Calu3 (cell line): ENCODE data around the gene NPR3. TPM values are rescaled to one million over a fixed set of nuclear protein-coding genes. Genes with fewer than 3 reads are reported as not detected.

Experiments
- BruUV-seq: library from RNA; stranded (reverse); fragments of 400-500 nt; replicated peaks from 2 replicates; lab custom pipeline; 2021; lab: Mats Ljungman, UMichigan
- CTCF ChIA-PET: fragments of 300-600 bp; sonication (Branson Sonifier 250); formaldehyde crosslinking; loops from one replicate; lab custom pipeline; 2022; ENCODE audit warnings: antibody characterized with exemption; lab: Charles Lee
- DNase-seq: peaks from one replicate; pipeline ENCODE4 v3.0.0; 2022
- H3K27ac Mint-ChIP-seq: one replicate; pipeline ENCODE4 v1.8.0; 2022; ENCODE audit warnings: mixed read lengths; ENCODE audit not compliant: unreplicated experiment
- H3K27me3 Mint-ChIP-seq: one replicate; pipeline ENCODE4 v1.8.0; 2022; ENCODE audit warnings: mixed read lengths; ENCODE audit not compliant: unreplicated experiment
- H3K36me3 Mint-ChIP-seq: one replicate; pipeline ENCODE4 v1.8.0; 2022; ENCODE audit warnings: mild to moderate bottlenecking, moderate library complexity, mixed read lengths; ENCODE audit not compliant: insufficient read depth, unreplicated experiment
- H3K4me1 Mint-ChIP-seq: one replicate; pipeline ENCODE4 v1.8.0; 2022; ENCODE audit warnings: mild to moderate bottlenecking, low read depth, mixed read lengths; ENCODE audit not compliant: unreplicated experiment
- H3K4me3 Mint-ChIP-seq: one replicate; pipeline ENCODE4 v1.8.0; 2022; ENCODE audit warnings: mild to moderate bottlenecking, low read depth, moderate library complexity, mixed read lengths; ENCODE audit not compliant: unreplicated experiment
- H3K9me3 Mint-ChIP-seq: one replicate; pipeline ENCODE4 v1.8.0; 2022; ENCODE audit warnings: low read depth, mixed read lengths; ENCODE audit not compliant: unreplicated experiment
- intact Hi-C: fragments of 100-400 bp; cut with micrococcal nuclease; formaldehyde crosslinking; loops from one replicate; pipeline ENCODE4 v1.10.0; 2022; ENCODE audit not compliant: unreplicated experiment
- total RNA-seq: library from RNA; stranded (reverse); gene quantifications from 2 replicates; pipeline ENCODE4 v1.2.3, GENCODE V29; 2022
- TF ChIP-seq, protein P1 (sequence below): fragments of 200-600 bp; IDR thresholded peaks from one replicate; pipeline ENCODE4 v1.8.0; 2022; ENCODE audit warnings: antibody characterized with exemption; ENCODE audit not compliant: unreplicated experiment

Gene NPR3
- total RNA-seq, 1 experiment from 2014 or later, result 0.19 TPM

DNA sequence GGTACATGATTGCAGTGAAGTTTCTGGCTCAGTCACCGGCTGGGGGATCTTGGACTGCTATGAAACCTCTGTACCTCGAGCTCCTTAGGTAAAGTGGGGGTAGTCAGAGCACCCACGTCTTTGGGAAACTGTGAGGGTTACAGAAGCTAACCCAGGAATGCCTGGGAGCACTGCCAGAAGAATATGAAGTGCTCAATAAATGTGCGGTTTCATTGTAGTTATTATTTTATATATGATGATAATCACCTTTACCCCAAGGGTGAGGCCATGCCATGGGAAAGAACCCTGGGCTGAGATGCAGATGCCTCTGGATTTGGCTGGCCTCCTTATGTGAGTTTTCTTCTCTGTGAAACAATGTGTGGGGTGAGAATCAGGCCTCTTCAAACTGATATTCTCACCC lies 3.7 kb downstream of the NPR3 start:
- peaks cover 9% of the 10 kb centered on the region for H3K36me3 Mint-ChIP-seq
- TF ChIP-seq, protein P1, sequence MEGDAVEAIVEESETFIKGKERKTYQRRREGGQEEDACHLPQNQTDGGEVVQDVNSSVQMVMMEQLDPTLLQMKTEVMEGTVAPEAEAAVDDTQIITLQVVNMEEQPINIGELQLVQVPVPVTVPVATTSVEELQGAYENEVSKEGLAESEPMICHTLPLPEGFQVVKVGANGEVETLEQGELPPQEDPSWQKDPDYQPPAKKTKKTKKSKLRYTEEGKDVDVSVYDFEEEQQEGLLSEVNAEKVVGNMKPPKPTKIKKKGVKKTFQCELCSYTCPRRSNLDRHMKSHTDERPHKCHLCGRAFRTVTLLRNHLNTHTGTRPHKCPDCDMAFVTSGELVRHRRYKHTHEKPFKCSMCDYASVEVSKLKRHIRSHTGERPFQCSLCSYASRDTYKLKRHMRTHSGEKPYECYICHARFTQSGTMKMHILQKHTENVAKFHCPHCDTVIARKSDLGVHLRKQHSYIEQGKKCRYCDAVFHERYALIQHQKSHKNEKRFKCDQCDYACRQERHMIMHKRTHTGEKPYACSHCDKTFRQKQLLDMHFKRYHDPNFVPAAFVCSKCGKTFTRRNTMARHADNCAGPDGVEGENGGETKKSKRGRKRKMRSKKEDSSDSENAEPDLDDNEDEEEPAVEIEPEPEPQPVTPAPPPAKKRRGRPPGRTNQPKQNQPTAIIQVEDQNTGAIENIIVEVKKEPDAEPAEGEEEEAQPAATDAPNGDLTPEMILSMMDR, result no peak
- CTCF ChIA-PET, result no interaction called here
- BruUV-seq, result no TSS peak
- intact Hi-C loops, result no loop called here
- no peaks in the 10 kb centered on the region for H3K27me3 Mint-ChIP-seq
- H3K27ac Mint-ChIP-seq, result no peak overlapping the region
- H3K4me3 Mint-ChIP-seq, result no peak overlapping the region
- no peak for DNase-seq
- H3K4me1 Mint-ChIP-seq, result peaks cover 8% of the 10 kb centered on the region
- peaks cover 3% of the 10 kb centered on the region for H3K9me3 Mint-ChIP-seq

DNA sequence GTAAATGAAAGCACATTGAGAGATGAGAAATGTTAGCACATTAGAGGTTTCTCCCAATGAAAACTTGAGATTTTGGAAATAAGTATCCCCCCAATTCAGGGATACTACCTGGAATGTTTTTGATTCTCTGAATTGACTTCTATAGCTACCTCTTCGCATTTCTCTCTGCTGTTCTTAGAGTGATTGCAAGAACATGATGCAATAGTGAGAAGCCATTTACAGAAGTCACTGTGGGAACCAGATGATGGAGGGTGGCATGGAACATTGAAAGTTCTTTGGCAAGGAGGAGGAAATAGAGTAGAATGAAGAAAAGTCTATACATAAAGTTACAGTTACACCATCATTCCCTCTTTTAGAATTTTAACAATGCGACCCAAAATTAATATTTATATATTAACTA lies 9.2 kb downstream of the NPR3 start:
- H3K36me3 Mint-ChIP-seq, result no peaks in the 10 kb centered on the region

DNA sequence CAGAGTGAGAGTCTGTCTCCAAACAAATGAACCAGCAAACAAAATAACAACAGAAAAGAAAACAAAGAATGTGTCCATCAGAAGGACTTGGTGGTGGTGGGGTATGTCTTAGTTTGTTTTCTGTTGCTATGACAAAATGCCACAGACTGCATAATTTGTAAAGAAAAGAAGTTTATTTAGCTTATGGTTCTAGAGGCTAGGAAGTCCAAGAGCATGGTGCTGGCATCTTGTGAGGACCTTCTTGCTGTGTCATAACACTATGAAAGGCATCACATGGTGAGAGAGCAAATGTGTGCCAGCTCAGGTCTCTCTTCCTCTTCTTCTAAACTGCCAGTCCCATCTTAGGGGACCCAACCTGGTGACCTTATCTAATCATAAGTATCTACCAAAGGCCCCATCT lies 10.5 kb downstream of the NPR3 start:
- no peak overlapping the region for H3K27ac Mint-ChIP-seq
- H3K9me3 Mint-ChIP-seq, result no peaks in the 10 kb centered on the region
- no peaks in the 10 kb centered on the region for H3K4me1 Mint-ChIP-seq
- no peak for DNase-seq
- CTCF ChIA-PET, result no interaction called here
- intact Hi-C loops, result no loop called here
- H3K27me3 Mint-ChIP-seq, result peaks cover 35% of the 10 kb centered on the region
- no peak overlapping the region for H3K4me3 Mint-ChIP-seq
- no TSS peak for BruUV-seq
- no peaks in the 10 kb centered on the region for H3K36me3 Mint-ChIP-seq
- TF ChIP-seq, protein P1, result no peak

More for the DNA sequence above, 9.2 kb downstream of the NPR3 start:
- no peak overlapping the region for H3K27ac Mint-ChIP-seq
- intact Hi-C loops, result no loop called here
- CTCF ChIA-PET, result no interaction called here
- DNase-seq, result no peak
- H3K4me1 Mint-ChIP-seq, result no peaks in the 10 kb centered on the region
- H3K27me3 Mint-ChIP-seq, result peaks cover 28% of the 10 kb centered on the region
- no peak overlapping the region for H3K4me3 Mint-ChIP-seq
- TF ChIP-seq, protein P1, result no peak
- BruUV-seq, result no TSS peak
- H3K9me3 Mint-ChIP-seq, result no peaks in the 10 kb centered on the region

DNA sequence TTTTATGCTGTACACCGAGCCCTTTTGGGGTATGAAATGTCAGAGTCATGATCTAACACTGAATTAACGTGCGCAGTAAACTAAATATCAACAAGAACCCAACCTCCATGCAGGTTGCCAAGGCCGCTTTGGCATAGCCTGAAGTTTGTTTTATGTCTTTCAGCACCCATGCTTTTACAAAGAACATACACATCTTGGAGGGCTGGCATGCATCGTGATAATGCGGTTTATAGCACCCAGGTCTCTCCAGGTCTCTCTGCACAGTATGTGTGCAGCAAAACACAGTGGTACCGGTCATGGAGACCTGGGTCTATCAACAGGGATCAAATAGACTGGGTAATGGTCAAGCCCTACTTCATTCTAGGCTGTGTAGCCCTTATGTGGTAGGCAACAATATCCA lies 11.8 kb downstream of the NPR3 start:
- Mint-ChIP-seq H3K4me3 (no peak overlapping the region), H3K27me3 (peaks cover 35% of the 10 kb centered on the region), H3K36me3 (no peaks in the 10 kb centered on the region), H3K4me1 (no peaks in the 10 kb centered on the region), H3K27ac (no peak overlapping the region), H3K9me3 (no peaks in the 10 kb centered on the region)
- TF ChIP-seq, protein P1, result no peak
- BruUV-seq, result no TSS peak
- intact Hi-C loops, result no loop called here
- CTCF ChIA-PET, result no interaction called here
- DNase-seq, result no peak
